HCT116 (cell line): ENCODE measurements around the gene TDRD7. TPM values are rescaled to one million over a fixed set of nuclear protein-coding genes. Genes with fewer than 3 reads are reported as not detected.

Source experiments
- ATAC-seq: fragments of 200-7000 bp; cut with Tn5 transposase; 2 replicates; pipeline ENCODE4 v1.9.1; 2020; ENCODE audit warnings: mild to moderate bottlenecking, moderate library complexity
- BruUV-seq: library from RNA; stranded (reverse); fragments of 400-500 nt; replicated peaks from 2 replicates; lab custom pipeline; 2021; lab: Mats Ljungman, UMichigan
- CTCF ChIA-PET: fragments of 300-600 bp; sonication (Branson Sonifier 250); formaldehyde crosslinking; loops from one replicate; lab custom pipeline; 2021; ENCODE audit warnings: antibody characterized with exemption; lab: Charles Lee
- POLR2A ChIA-PET: fragments of 300-600, 350-600 bp; sonication (Branson Sonifier 250); formaldehyde crosslinking; loops from one replicate; lab custom pipeline; 2021; ENCODE audit warnings: antibody characterized with exemption; lab: Charles Lee
- RAD21 ChIA-PET, 2 experiments: fragments of 300-600 bp; sonication (Branson Sonifier 250); formaldehyde crosslinking; loops; one replicate each; lab custom pipeline; 2023; ENCODE audit warnings: low total read pairs in 2 of 2; ENCODE audit not compliant: uncharacterized antibody in 2 of 2, unreplicated experiment in 2 of 2, low non-redundant PET in 1 of 2; lab: Charles Lee
- DNase-seq: peaks from one replicate; pipeline ENCODE4 v3.0.0-alpha.2; 2010; ENCODE audit warnings: low read depth, low spot score
- H2AFZ ChIP-seq: fragments of 200-600 bp; shearing (Covaris generic), sonication (generic); 2 replicates; pipeline ENCODE4 v1.6.1; 2017; ENCODE audit warnings: low read depth, mixed run types, mixed read lengths, antibody characterized with exemption, low read length; ENCODE audit not compliant: poor library complexity, severe bottlenecking
- H3K27ac ChIP-seq: 2 replicates; pipeline ENCODE4 v1.5.1; 2012; ENCODE audit warnings: low read depth, low read length
- H3K27me3 ChIP-seq: fragments of 200-600 bp; sonication (generic); 2 replicates; pipeline ENCODE4 v1.6.1; 2016; ENCODE audit warnings: mixed run types, low read length, mixed read lengths; ENCODE audit not compliant: insufficient read depth
- H3K36me3 ChIP-seq, 2 experiments: fragments of 200-500 bp in 1 of 2; fragments of 200-600 bp in 1 of 2; sonication (Bioruptor generic) in 1 of 2; sonication (generic) in 1 of 2; 2 replicates each; pipeline versions ENCODE4 v1.5.1 to v1.6.1; 2014 to 2016; ENCODE audit warnings: low read length in 2 of 2, inconsistent platforms in 1 of 2, mixed read lengths in 1 of 2, mixed run types in 1 of 2; ENCODE audit not compliant: insufficient read depth in 2 of 2, control insufficient read depth in 1 of 2
- H3K4me1 ChIP-seq, 2 experiments: fragments of 200-600 bp in 1 of 2; sonication (generic) in 1 of 2; 2 replicates each; pipeline versions ENCODE4 v1.5.1 to v1.6.1; 2012 to 2017; ENCODE audit warnings: low read length in 2 of 2, inconsistent platforms in 1 of 2, mild to moderate bottlenecking in 1 of 2, mixed read lengths in 1 of 2, mixed run types in 1 of 2, moderate library complexity in 1 of 2; ENCODE audit not compliant: insufficient read depth in 2 of 2, control insufficient read depth in 1 of 2
- H3K4me2 ChIP-seq: fragments of 200-600 bp; sonication (generic); 2 replicates; pipeline ENCODE4 v1.6.1; 2017; ENCODE audit warnings: mixed run types, low read length, mixed read lengths
- H3K4me3 ChIP-seq, 2 experiments: fragments of 200-600 bp in 1 of 2; sonication (generic) in 1 of 2; replicated peaks in 1 of 2; 2 replicates each; pipeline ENCODE4 v1.5.1; 2011 to 2016; ENCODE audit warnings: low read length in 2 of 2, control low read depth in 1 of 2, low read depth in 1 of 2, mild to moderate bottlenecking in 1 of 2, mixed read lengths in 1 of 2, mixed run types in 1 of 2
- H3K79me2 ChIP-seq: fragments of 200-600 bp; sonication (generic); 2 replicates; pipeline ENCODE4 v1.6.1; 2017; ENCODE audit warnings: mild to moderate bottlenecking, mixed run types, low read length, moderate library complexity, mixed read lengths; ENCODE audit not compliant: insufficient read depth
- H3K9ac ChIP-seq: fragments of 200-600 bp; sonication (generic); 2 replicates; pipeline ENCODE4 v1.6.1; 2016; ENCODE audit warnings: low read length, mixed read lengths
- H3K9me2 ChIP-seq: fragments of 200-600 bp; sonication (generic), shearing (Covaris generic); 2 replicates; pipeline ENCODE4 v1.6.1; 2017; ENCODE audit warnings: mixed run types, mild to moderate bottlenecking, moderate library complexity; ENCODE audit not compliant: insufficient read depth
- H3K9me3 ChIP-seq, 2 experiments: fragments of 200-500 bp in 1 of 2; fragments of 200-600 bp in 1 of 2; sonication (Bioruptor generic) in 1 of 2; sonication (generic) in 1 of 2; 2 replicates each; pipeline ENCODE4 v1.6.1; 2014 to 2017; ENCODE audit warnings: low read length in 2 of 2, mixed read lengths in 2 of 2, inconsistent platforms in 1 of 2, low read depth in 1 of 2, mild to moderate bottlenecking in 1 of 2, mixed run types in 1 of 2, moderate library complexity in 1 of 2; ENCODE audit not compliant: control insufficient read depth in 1 of 2, insufficient read depth in 1 of 2
- H4K20me1 ChIP-seq: fragments of 200-600 bp; sonication (generic), shearing (Covaris generic); 2 replicates; pipeline ENCODE4 v1.6.1; 2017; ENCODE audit warnings: mixed run types, mild to moderate bottlenecking, moderate library complexity; ENCODE audit not compliant: insufficient read depth
- CBX3 ChIP-seq: IDR thresholded peaks from 2 replicates; pipeline ENCODE4 v1.6.1; 2012; ENCODE audit warnings: low read depth
- CEBPB ChIP-seq: IDR thresholded peaks from 2 replicates; pipeline ENCODE4 v1.6.1; 2012; ENCODE audit warnings: low read depth
- FOSL1 ChIP-seq: IDR thresholded peaks from 2 replicates; pipeline ENCODE4 v1.6.1; 2012; ENCODE audit warnings: low read depth
- RAD21 ChIP-seq: IDR thresholded peaks from 2 replicates; pipeline ENCODE4 v1.6.1; 2012; ENCODE audit warnings: low read depth, mild to moderate bottlenecking
- intact Hi-C: fragments of 100-400 bp; cut with micrococcal nuclease; formaldehyde crosslinking; loops from 2 replicates; pipeline ENCODE4 v1.10.0; 2022
- total RNA-seq: library from RNA; stranded (reverse); gene quantifications from one replicate; pipeline ENCODE4 v1.2.1, GENCODE V29; 2021; ENCODE audit not compliant: unreplicated experiment

TDRD7 gene
- total RNA-seq, 1 experiment from 2014 or later: 8.0 TPM

DNA sequence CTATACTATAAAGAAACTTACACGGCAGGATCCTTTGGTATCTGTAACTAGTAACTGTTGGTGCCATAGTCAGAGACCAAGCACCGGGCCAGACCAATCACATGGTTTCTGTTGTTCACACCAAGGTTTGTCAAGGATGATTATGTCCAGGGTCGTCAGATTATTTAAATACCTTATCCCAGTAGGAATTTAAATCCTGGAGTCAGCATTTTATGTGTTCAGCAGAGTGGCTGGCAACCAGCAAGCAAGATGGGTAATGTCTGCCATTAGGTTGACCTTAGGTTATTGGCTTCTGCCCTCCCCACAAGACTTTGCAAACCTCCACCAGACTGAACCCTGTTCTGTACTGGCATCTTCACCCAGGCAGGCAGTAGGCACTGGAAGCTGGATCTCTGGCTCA is 50.3 kb downstream of the TDRD7 start:
- H3K9me2 ChIP-seq: no peaks in the 10 kb centered on the region
- no peak for TF ChIP-seq CBX3
- TF ChIP-seq RAD21: no peak
- no peak for TF ChIP-seq CEBPB
- no peak overlapping the region for H2AFZ ChIP-seq
- ATAC-seq (no peak), DNase-seq (no peak)
- no peaks in the 10 kb centered on the region for H3K4me1 ChIP-seq
- ChIA-PET POLR2A (no interaction called here), CTCF (interaction anchor here (1.2 to 1.4 kb wide), 2 partner anchors 137 to 154 kb away, joined by 4 to 5 read pairs; no protein-coding TSS in a partner anchor), RAD21 (no interaction called here)
- no peaks in the 10 kb centered on the region for H3K27me3 ChIP-seq
- BruUV-seq: no TSS peak
- no peak overlapping the region for H3K4me2 ChIP-seq
- H3K9ac ChIP-seq: no peak overlapping the region
- intact Hi-C loops: no loop called here
- no peak overlapping the region for H3K4me3 ChIP-seq
- H3K9me3 ChIP-seq: no peaks in the 10 kb centered on the region
- H3K36me3 ChIP-seq: no peaks in the 10 kb centered on the region
- no peak overlapping the region for H3K27ac ChIP-seq
- H4K20me1 ChIP-seq: no peaks in the 10 kb centered on the region
- no peaks in the 10 kb centered on the region for H3K79me2 ChIP-seq

DNA sequence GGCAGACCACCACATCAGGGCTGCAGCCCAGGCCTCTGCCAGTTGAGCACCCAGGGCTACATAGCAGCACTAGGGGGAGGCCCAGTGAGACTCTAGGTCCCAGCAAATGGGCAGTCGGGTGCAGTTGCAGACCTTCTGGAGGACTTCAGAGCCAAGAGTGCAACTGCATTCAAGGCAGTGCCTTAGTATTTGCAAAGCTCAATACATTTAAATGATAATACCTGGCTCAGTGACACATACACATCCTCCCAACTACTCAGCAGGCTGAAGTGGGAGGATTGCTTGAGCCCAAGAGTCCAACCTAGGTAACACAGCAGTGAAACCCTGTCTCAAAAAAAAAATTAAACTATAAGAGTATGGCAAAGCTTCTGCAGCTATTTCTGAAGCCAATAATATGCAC is 51.0 kb downstream of the TDRD7 start:
- no peak for ATAC-seq
- CTCF ChIA-PET: no interaction called here
- no peak overlapping the region for H2AFZ ChIP-seq
- no peaks in the 10 kb centered on the region for H3K79me2 ChIP-seq
- H3K4me2 ChIP-seq: no peak overlapping the region
- H3K36me3 ChIP-seq: no peaks in the 10 kb centered on the region
- H3K4me1 ChIP-seq: no peaks in the 10 kb centered on the region
- no peak overlapping the region for H3K9ac ChIP-seq
- no peaks in the 10 kb centered on the region for H3K9me2 ChIP-seq
- DNase-seq: no peak
- BruUV-seq: no TSS peak
- H3K4me3 ChIP-seq: no peak overlapping the region
- intact Hi-C loops: no loop called here
- RAD21 ChIA-PET: no interaction called here
- POLR2A ChIA-PET: no interaction called here
- H3K9me3 ChIP-seq: no peaks in the 10 kb centered on the region
- TF ChIP-seq FOSL1: no peak
- no peaks in the 10 kb centered on the region for H3K27me3 ChIP-seq
- H3K27ac ChIP-seq: no peak overlapping the region
- H4K20me1 ChIP-seq: no peaks in the 10 kb centered on the region
